Hepatocyte (in vitro differentiated cells): Measurements from ENCODE around the gene EPHB6. TPM values are rescaled to one million over a fixed set of nuclear protein-coding genes. Genes with fewer than 3 reads are reported as not detected.

Source experiments
- DNase-seq: peaks from one replicate; pipeline ENCODE4 v3.0.0-alpha.2; 2016; ENCODE audit warnings: low spot score
- H2AFZ ChIP-seq: fragments of 200-600 bp; sonication (generic); 2 replicates; pipeline ENCODE4 v1.6.0; 2016; ENCODE audit warnings: antibody characterized with exemption, mild to moderate bottlenecking
- H3K27ac ChIP-seq: fragments of 200-600 bp; sonication (generic); 2 replicates; pipeline ENCODE4 v1.5.1; 2016; ENCODE audit warnings: mild to moderate bottlenecking
- H3K27me3 ChIP-seq: fragments of 200-600 bp; sonication (generic); 2 replicates; pipeline ENCODE4 v1.6.1; 2016
- H3K36me3 ChIP-seq: fragments of 200-600 bp; sonication (generic); replicated peaks from 2 replicates; pipeline ENCODE4 v1.5.1; 2016; ENCODE audit warnings: low read depth; ENCODE audit not compliant: insufficient read depth
- H3K4me1 ChIP-seq: fragments of 200-600 bp; sonication (generic); 2 replicates; pipeline ENCODE4 v1.5.1; 2016; ENCODE audit warnings: mild to moderate bottlenecking, moderate library complexity; ENCODE audit not compliant: insufficient read depth
- H3K4me2 ChIP-seq: fragments of 200-600 bp; sonication (generic); 2 replicates; pipeline ENCODE4 v1.6.0; 2016
- H3K4me3 ChIP-seq: fragments of 200-600 bp; sonication (generic); 2 replicates; pipeline ENCODE4 v1.5.1; 2016; ENCODE audit warnings: mild to moderate bottlenecking
- H3K79me2 ChIP-seq: fragments of 200-600 bp; sonication (generic); 2 replicates; pipeline ENCODE4 v1.6.0; 2017; ENCODE audit warnings: mild to moderate bottlenecking
- H3K9me2 ChIP-seq: fragments of 200-600 bp; sonication (generic); replicated peaks from 2 replicates; pipeline ENCODE4 v1.6.0; 2017; ENCODE audit warnings: mild to moderate bottlenecking; ENCODE audit not compliant: insufficient read depth
- H3K9me3 ChIP-seq: fragments of 200-600 bp; sonication (generic); 2 replicates; pipeline ENCODE4 v1.5.1; 2016; ENCODE audit warnings: low read depth, mild to moderate bottlenecking
- H4K20me1 ChIP-seq: fragments of 200-600 bp; sonication (generic); 2 replicates; pipeline ENCODE4 v1.6.0; 2016; ENCODE audit warnings: mild to moderate bottlenecking; ENCODE audit not compliant: insufficient read depth, poor library complexity, severe bottlenecking
- EZH2 ChIP-seq: fragments of 200-600 bp; sonication (generic); IDR thresholded peaks from 2 replicates; pipeline ENCODE4 v1.6.1; 2016; ENCODE audit warnings: antibody characterized with exemption, mild to moderate bottlenecking, borderline replicate concordance
- EZH2phosphoT487 ChIP-seq: fragments of 200-600 bp; sonication (generic); IDR thresholded peaks from one replicate; pipeline ENCODE4 v1.6.1; 2018; ENCODE audit warnings: antibody characterized with exemption, mild to moderate bottlenecking, low read depth, moderate library complexity; ENCODE audit not compliant: unreplicated experiment, severe bottlenecking
- WGBS: methylation state at CpG from one replicate; pipeline ENCODE4 v1.1.6; 2016; ENCODE audit warnings: low lambda C conversion rate; ENCODE audit errors: missing lambda C conversion rate; 5-methylcytosine and 5-hydroxymethylcytosine counted together
- polyA plus RNA-seq: library from polyadenylated mRNA; unstranded; fragments of >200 nt; fragmentation: Nextera tagmentation; extraction: Ambion mirVana; gene quantifications from 2 replicates; pipeline ENCODE4 v1.2.1, GENCODE V29; 2016
- total RNA-seq: library from RNA; depleted of rRNA; stranded (reverse); fragments of >200 nt; gene quantifications from 2 replicates; pipeline ENCODE4 v1.2.3, GENCODE V29; 2014
- TF ChIP-seq, protein P1 (sequence below): fragments of 200-600 bp; sonication (generic); IDR thresholded peaks from 2 replicates; pipeline ENCODE4 v1.5.1; 2016; ENCODE audit warnings: antibody characterized with exemption, mild to moderate bottlenecking; ENCODE audit not compliant: poor library complexity

The EPHB6 gene
- total and polyA plus RNA-seq, 2 experiments from 2014 or later = 14.8 to 29.6 TPM

DNA sequence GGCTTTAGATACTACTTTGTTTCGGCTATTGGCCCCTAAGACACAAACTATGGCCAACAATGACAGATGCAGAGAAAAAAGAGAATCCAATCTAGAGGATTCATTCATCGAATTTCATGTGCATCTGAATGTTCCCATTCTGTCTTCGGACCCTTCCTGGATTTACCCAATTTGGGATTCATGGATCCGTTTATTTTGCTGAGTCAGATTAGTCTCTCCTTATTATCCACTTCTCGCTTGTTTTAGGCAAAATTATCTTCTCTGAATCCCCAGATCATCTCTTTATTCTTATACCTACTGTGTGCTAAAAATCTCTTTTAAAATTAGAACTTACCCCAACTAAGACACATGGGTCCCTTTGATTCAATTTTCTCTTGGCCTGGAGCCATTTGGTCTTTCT lies 24.2 kb downstream of the EPHB6 start:
- Histone ChIP-seq H3K9me3 (no peaks in the 10 kb centered on the region), H3K9me2 (no peaks in the 10 kb centered on the region), H3K27me3 (peaks cover 6% of the 10 kb centered on the region), H3K4me2 (no peak overlapping the region), H3K79me2 (no peaks in the 10 kb centered on the region), H4K20me1 (no peaks in the 10 kb centered on the region), H3K27ac (no peak overlapping the region), H3K36me3 (no peaks in the 10 kb centered on the region), H2AFZ (no peak overlapping the region), H3K4me3 (no peak overlapping the region), H3K4me1 (no peaks in the 10 kb centered on the region)
- no peak for DNase-seq
- WGBS = 96% methylated on average over 5 of the region's 5 CpGs
- no peak for TF ChIP-seq EZH2phosphoT487

DNA sequence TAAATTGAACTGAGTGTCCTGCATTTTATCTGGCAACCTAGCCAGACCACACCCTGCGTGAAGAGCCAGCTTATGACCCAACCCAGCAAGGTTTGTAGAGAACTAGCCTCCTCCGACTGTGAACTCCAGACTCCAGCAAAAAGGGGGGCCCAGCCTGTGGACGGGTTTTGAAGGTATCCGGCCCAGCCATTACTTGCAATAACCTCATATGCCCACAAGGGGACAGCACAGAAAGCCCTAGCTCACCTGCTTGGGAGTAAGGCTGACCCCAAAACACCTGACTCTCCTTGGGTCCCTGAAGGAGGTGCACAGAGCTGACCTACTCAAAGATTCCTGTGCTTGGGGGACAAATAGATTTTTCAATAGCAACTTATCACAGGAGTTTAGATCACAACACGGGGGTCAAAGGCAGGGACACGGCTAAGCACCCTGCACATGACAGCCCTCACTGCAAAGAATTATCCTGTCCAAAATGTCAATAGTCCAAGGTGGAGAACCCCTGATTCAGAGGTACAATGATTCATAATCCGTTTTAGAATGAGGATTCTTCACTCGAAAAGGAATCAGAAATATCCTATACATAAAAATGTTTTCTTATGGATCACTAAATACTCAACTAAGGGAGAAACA lies 26.1 kb downstream of the EPHB6 start:
- peak; percentile 70 for DNase-seq
- Histone ChIP-seq H4K20me1 (no peaks in the 10 kb centered on the region), H3K4me2 (no peak overlapping the region), H3K9me3 (no peaks in the 10 kb centered on the region), H2AFZ (no peak overlapping the region), H3K36me3 (no peaks in the 10 kb centered on the region), H3K9me2 (no peaks in the 10 kb centered on the region), H3K27me3 (peaks cover 6% of the 10 kb centered on the region), H3K4me1 (no peaks in the 10 kb centered on the region), H3K4me3 (no peak overlapping the region), H3K27ac (no peak overlapping the region), H3K79me2 (no peaks in the 10 kb centered on the region)
- WGBS = 32% methylated on average over 8 of the region's 8 CpGs
- TF ChIP-seq, protein P1, sequence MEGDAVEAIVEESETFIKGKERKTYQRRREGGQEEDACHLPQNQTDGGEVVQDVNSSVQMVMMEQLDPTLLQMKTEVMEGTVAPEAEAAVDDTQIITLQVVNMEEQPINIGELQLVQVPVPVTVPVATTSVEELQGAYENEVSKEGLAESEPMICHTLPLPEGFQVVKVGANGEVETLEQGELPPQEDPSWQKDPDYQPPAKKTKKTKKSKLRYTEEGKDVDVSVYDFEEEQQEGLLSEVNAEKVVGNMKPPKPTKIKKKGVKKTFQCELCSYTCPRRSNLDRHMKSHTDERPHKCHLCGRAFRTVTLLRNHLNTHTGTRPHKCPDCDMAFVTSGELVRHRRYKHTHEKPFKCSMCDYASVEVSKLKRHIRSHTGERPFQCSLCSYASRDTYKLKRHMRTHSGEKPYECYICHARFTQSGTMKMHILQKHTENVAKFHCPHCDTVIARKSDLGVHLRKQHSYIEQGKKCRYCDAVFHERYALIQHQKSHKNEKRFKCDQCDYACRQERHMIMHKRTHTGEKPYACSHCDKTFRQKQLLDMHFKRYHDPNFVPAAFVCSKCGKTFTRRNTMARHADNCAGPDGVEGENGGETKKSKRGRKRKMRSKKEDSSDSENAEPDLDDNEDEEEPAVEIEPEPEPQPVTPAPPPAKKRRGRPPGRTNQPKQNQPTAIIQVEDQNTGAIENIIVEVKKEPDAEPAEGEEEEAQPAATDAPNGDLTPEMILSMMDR = peak; percentile 61
- TF ChIP-seq EZH2 = no peak

DNA sequence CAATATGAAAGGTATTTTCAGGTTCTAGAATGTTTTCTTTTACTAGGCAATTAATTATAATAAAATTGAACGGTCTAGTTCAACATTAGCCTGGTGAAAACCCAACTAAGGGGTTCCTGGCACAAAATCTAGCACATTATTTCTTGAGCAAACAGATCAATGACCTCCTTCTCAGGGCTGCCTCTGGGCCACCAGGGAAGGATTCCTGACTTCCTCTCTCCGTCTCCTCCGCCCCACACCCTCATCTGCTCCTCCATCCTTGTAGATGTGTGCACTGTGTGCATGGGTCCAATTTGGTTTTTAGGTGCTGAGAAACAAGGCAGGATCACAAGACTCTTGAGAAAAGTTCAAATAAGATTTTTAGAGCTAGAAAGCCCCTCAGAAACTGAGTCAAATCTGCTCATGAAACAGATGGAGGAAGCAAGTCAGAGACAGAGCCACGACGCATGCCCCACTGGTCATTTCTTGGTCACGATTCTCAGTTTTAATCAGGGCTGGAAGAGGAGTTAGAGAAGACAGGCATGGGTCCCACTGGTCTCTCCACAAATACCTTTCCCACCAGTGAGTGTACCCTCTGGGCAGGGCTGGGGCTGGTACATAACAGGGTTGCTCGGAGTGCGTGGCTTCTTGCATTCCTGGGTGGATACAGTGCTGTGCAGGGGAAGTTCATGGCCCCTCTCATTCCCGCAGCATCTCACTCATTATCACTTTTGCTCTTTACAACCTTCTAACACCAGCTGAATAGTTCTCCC lies 26.9 kb downstream of the EPHB6 start:
- no peak overlapping the region for H3K27ac ChIP-seq
- no peaks in the 10 kb centered on the region for H3K9me2 ChIP-seq
- 86% methylated on average over 9 of the region's 9 CpGs for WGBS
- no peaks in the 10 kb centered on the region for H3K4me1 ChIP-seq
- no peak for DNase-seq
- H4K20me1 ChIP-seq = no peaks in the 10 kb centered on the region
- no peak overlapping the region for H2AFZ ChIP-seq
- TF ChIP-seq, protein P1 = no peak
- TF ChIP-seq EZH2 = no peak
- TF ChIP-seq EZH2phosphoT487 = no peak
- H3K9me3 ChIP-seq = no peaks in the 10 kb centered on the region
- H3K27me3 ChIP-seq = peaks cover 6% of the 10 kb centered on the region
- H3K36me3 ChIP-seq = no peaks in the 10 kb centered on the region
- no peak overlapping the region for H3K4me2 ChIP-seq
- no peaks in the 10 kb centered on the region for H3K79me2 ChIP-seq
- no peak overlapping the region for H3K4me3 ChIP-seq

DNA sequence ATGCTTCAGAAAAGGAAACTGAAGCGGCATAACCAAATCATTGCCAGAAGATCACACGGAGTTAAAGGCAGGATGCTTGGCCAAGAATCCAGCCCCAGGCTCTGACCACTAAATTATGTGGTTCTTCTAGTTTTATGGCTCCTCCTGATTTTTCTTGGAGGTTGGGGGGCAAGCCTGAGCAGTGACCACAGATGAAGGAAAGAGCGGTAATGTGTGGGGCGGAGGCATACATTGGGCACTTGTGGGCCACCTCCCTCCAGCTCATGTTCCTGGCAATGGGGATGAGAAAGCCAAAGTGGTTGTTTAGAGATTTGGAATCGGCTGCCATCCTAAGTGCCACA lies 27.4 kb downstream of the EPHB6 start:
- Histone ChIP-seq H3K4me1 (no peaks in the 10 kb centered on the region), H3K4me2 (no peak overlapping the region), H3K9me3 (no peaks in the 10 kb centered on the region), H2AFZ (no peak overlapping the region), H3K27ac (no peak overlapping the region), H3K4me3 (no peak overlapping the region), H3K9me2 (no peaks in the 10 kb centered on the region), H3K36me3 (no peaks in the 10 kb centered on the region), H3K79me2 (no peaks in the 10 kb centered on the region), H3K27me3 (peaks cover 6% of the 10 kb centered on the region), H4K20me1 (no peaks in the 10 kb centered on the region)
- DNase-seq = no peak
- TF ChIP-seq, protein P1 = no peak
- TF ChIP-seq EZH2phosphoT487 (no peak), EZH2 (no peak)
- WGBS = 77% methylated on average over 5 of the region's 5 CpGs
